HCT116 (cell line): ENCODE data around the gene ADGRA3.

Experiments
- ATF3 ChIP-seq: IDR thresholded peaks from 2 replicates; pipeline ENCODE4 v1.6.1; 2012
- CTCF ChIP-seq, 3 experiments: fragments of 200-600 bp in 1 of 3; sonication (generic) in 1 of 3; IDR thresholded peaks in 2 of 3; conservative IDR thresholded peaks in 1 of 3; 2 replicates each; pipeline ENCODE4 v1.5.1; 2012 to 2017; ENCODE audit warnings: low read depth in 2 of 3, low read length in 2 of 3, antibody characterized with exemption in 1 of 3, borderline replicate concordance in 1 of 3, control low read depth in 1 of 3, mild to moderate bottlenecking in 1 of 3, mixed read lengths in 1 of 3, mixed run types in 1 of 3, moderate library complexity in 1 of 3; ENCODE audit not compliant: insufficient read depth in 1 of 3
- EZH2 ChIP-seq: fragments of 200-600 bp; sonication (generic); IDR thresholded peaks from 2 replicates; pipeline ENCODE4 v1.6.1; 2017; ENCODE audit warnings: antibody characterized with exemption, mixed run types
- POLR2A ChIP-seq: IDR thresholded peaks from 2 replicates; pipeline ENCODE4 v1.7.0; 2011; ENCODE audit warnings: borderline replicate concordance; ENCODE audit not compliant: insufficient read depth, insufficient read length; ENCODE audit errors: extremely low read depth
- POLR2AphosphoS5 ChIP-seq: IDR thresholded peaks from 2 replicates; pipeline ENCODE4 v1.6.1; 2011; ENCODE audit warnings: mild to moderate bottlenecking, low read depth, low read length, moderate library complexity

- TF ChIP-seq CTCF (IDR thresholded peaks at IDR 0.05 in 2 of 3, conservative IDR thresholded peaks at IDR 0.05 in 1 of 3; ENCODE audit: borderline replicate concordance in 1 of 3, insufficient read depth in 1 of 3, low read depth in 2 of 3, low read length in 2 of 3), result no peak
- no peak for TF ChIP-seq POLR2A
- TF ChIP-seq EZH2, result no peak
- TF ChIP-seq ATF3, result no peak
- no peak for TF ChIP-seq POLR2AphosphoS5
Observed at GRCh38 chr4:22420291-22420690, 95.6 kb downstream of the ADGRA3 start.
